Measurements from ENCODE around the gene RNGTT.
"Not testable (repeated sequence)": the region's sequence is repeated elsewhere in the genome, so short reads cannot be mapped to it uniquely, and the experiment has no call there.

RNGTT gene

DNA sequence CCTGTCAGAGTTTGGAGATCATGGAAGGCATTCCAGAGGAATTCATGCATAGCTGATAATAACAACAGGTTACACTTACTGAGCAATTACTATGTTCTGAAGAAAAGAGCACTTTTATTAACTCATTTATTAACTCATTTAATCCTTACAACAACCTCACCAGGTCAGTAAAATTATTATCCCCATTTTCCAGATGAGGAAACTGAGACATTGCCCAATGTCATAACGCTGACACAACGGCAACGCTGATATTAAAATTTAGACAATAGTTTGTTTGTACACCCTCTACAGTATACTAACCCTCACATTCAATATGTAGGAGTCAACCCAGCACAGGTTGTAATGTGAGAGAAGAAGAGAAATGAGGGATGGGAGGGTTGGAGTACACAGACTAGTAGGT, 105.0 kb downstream of the RNGTT start:
- DNase-seq: no peak

DNA sequence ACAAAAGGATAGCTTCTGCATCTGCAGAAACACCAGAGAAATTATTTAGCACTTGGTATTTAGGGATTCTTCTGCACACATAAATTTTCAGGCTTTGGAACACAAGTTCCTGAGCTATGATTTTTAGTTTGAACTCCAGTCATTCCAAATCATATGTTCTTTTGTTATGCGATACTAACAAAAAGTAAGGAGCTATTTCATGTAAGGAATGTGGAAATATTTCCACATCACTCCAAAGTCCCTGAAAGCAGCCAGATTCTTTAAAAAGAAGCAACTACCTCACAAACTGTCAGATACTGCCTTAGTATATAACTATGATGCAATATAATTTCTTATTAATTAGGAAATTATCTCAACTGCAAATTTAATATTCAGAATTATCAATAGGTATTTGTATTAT, 106.9 kb downstream of the RNGTT start:
- DNase-seq: no peak

DNA sequence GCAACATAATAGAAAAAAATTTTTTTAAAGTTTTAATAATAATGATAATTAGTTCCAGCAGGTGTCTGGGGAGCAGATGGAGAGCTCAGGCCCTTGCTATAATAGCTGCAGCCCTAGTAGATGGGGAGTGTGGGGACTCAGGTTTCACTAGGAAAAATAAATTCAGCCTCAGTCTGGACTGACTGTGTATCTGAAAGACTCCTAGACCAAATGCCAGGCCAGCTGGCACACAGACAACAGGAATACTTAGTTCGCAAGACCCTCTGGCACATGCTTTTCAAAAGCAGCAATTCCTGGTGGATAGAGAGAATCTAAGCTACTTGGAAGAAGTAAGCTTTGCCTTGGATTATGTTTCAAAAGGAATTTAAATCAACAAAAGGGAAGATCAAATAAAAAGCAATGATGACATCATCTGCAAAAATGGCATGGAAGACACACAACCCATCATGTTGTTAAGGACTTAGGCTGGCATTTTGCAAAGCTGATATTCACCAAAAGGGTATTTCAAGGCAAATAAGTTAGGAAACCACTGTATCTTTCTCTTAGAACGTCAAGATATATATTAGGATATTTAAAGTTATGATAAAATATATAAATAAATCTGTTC, 107.8 kb downstream of the RNGTT start:
- no peak for DNase-seq

DNA sequence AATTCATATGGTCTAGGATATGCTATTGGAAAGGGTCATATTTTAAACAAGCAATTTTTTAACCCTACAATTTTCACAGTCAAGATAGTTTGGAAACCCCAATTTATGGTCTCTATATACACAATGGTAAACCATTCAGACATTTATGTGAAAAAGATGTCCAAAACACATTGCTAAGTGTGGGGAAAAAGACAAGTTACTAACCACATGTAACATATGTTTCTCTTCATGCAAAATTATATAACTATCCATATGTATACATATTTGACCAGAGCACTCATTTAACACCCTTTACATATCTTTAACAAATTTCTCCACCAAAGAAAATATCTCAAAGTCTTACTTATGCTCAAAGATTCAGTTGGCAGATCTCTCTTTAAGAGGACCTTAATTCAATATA, 110.6 kb downstream of the RNGTT start:
- DNase-seq: no peak

DNA sequence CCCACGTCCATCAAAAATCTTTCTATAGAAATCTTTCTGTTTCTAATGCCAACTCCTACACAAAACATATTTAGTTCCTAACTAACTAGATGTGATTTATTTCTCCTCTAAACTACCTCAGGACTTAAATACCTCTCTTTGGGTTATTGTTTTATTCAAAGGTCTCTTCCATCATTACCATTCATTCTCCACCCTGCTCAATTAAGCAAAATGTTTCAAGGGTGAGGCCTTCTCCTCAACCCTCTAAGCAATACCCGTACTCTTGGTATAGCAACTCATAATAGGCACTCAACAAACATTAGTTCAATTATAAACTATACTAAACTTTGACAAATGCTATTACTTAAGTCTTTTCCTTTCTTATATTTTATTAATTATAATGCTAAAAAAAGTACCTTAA, 111.4 kb downstream of the RNGTT start:
- no peak for DNase-seq

DNA sequence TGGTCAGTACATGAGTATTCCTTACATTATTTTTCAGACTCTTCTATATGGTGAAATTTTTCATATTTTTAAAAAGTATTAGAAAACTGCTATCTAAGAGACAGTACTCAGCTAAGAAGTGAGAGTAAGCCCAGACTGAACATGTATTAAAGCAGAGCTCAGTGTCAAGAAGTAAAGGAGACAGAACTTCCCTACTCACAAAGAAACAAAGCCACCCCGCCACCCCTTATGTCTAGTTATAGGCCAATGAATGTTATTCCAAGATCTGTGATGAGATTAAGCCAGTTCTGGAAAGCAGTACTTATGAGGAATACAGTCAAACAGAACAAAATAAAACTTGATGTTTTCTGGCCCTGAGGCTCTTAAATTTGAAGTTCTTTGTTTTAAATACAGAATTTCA, 114.5 kb downstream of the RNGTT start:
- DNase-seq: no peak

DNA sequence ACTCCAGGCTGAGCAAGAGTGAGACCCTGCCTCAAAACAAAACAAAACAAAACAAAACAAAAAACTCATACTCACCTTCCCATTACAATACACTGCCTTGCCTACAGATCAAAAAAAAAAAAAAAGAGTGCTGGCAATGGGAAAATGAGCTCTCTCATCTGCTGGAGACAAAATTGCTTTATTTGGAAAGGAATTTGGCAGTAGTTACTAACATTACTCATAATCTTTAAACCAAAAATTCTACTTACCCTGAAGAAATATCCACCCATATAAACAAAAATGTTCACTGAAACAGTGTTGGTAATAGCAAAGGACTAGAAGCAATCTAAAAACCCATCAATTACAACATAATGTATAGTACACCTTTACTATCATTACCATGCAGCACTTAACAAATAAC, 120.4 kb downstream of the RNGTT start:
- no peak for DNase-seq

DNA sequence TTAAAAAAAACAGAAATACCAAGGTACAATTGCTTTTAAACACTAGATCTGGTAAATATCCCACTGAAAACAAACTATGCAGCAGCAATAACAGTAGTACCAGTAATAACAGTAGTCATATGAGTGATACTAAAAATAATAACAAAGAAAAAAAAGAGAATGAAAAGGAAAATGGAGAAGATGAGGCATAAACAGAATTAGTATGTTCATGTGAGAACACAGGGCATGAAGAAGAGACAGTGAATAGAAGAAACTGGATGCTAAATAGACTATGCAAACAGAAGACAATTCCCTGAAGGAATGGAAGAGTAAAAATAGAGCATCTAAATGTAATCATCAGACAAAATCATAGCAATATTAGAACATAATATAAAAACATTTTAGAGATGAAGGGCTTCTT, 121.1 kb downstream of the RNGTT start:
- no peak for DNase-seq

DNA sequence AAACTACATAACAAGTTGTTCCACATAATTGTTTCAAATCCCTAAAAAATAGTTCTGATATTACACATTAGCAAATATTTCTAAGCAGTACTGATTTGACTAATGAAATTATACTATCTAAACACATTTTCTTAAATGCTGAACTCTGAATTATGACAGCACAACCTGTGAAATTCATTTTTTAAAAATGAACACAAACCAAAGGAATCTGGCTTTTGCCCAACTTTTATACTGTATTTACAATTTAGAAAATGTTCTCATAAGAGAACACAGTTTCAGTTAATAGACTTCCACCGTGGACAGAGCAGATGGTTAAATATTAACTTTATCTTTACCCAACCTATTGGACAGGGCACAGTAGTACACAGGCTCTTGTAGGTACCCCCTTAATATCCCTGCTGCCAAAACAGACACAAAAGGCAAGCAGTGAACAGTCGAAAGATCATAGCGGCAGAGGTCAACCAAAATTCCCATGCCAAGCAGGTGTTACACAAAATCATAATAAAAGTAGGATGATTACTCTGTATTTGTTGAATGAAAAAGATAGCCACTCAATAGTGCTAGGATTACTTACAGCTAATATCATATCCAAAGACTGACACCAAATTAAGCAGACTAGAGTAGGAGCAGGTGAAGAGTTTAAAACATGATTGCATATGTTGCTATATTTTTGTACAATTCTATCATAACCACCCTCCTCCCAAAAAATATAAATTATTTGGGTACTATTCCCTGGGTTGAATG, 122.5 kb downstream of the RNGTT start:
- no peak for DNase-seq

DNA sequence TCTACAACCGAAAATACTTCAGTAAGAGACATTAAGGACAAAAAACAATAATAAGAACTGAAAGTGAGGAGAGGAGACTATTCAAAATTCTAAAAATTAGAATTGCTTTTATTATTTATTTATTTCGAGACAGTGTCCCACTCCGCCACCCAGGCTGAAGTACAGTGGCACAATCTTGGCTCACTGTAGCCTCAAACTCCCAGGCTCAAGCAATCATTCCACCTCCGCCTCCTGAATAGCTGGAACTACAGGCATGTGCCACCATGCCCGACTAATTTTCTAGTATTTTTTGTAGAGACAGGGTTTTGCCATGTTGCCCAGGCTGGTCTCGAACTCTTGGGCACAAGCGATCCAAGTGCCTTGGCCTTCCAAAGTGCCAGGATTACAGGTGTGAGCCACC, 123.1 kb downstream of the RNGTT start:
- DNase-seq: no peak

DNA sequence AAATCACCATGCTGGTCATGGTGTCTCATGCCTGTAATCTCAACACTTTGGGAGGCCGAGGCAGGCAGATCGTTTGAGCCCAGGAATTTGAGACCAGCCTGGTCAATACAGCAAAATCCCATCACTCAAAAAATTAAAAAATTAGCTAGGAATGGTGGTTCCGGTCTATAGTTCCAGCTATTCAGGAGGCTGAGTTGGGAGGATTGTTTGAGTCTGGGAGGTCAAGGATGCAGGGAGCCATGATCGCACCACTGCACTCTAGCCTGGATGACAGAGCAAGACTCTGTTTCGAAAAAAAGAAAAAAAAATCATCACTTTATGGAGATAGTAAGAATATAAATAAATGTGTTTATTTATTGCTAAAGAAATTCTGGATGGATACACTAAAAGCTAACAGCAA, 124.1 kb downstream of the RNGTT start:
- no peak for DNase-seq

DNA sequence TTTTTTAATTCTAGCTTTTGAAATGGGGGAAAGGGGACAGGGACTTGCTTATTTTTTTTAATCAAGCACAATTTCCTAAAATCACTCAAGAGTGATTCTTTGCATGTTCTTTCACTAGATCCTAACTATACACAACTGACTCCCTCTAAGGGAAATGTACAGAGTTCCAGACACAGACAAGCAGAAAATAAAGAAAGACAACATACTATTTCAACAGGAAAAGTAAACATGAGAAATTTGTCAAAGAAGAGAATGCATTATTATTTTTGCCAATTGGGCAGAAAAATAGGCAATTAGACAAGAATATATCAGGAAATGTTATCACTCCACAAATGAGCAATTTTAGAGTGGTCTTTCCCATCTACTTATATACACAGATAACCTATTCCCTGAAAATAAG, 128.2 kb downstream of the RNGTT start:
- no peak for DNase-seq

DNA sequence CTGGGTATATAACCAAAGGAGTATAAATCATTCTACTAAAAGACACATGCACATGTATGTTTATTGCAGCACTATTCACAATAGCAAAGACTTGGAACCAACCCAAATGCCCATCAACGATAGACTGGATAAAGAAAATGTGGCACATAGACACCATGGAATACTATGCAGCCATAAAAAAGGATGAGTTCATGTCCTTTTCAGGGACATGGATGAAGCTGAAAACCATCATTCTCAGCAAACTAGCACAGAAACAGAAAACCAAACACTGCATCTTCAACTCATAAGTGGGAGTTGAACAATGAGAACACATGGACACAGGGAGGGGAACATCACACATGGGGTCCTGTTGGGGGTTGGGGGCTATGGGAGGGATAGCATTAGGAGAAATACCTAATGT, 130.3 kb downstream of the RNGTT start:
- DNase-seq: not testable (repeated sequence)

DNA sequence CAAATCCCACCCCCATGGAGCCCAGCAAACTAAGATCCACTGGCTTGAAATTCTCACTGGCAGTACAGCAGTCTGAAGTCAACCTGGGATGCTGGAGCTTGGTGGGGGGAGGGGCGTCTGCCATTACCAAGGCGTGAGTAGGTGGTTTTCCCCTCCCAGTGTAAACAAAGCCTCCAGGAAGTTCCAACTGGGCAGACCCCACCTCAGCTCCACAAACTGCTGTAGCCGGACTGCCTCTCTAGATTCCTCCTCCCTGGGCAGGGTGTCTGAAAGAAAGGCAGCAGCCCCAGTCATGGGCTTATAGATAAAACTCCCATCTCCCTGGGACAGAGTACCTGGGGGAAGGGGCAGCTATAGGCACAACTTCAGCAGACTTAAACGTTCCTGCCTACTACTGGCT, 135.8 kb downstream of the RNGTT start:
- DNase-seq: not testable (repeated sequence)

DNA sequence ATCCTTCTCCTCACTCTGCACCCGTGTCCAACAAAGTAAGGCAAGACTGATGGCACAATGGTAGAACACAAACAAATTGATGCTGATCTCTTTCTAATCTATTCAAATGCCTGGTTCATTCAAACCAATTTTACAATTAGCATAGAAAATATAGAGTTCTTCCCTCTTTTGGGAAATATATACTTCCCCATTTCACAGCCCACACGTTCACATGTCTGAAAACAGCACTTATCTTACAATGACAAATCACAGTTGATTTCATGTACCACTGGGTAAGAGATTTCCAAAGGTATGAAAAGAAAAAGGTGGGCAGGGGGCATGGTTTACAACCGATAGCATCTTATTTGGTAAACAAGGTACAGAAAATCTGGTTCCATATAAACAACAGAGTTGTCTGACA, 137.6 kb downstream of the RNGTT start:
- no peak for DNase-seq

DNA sequence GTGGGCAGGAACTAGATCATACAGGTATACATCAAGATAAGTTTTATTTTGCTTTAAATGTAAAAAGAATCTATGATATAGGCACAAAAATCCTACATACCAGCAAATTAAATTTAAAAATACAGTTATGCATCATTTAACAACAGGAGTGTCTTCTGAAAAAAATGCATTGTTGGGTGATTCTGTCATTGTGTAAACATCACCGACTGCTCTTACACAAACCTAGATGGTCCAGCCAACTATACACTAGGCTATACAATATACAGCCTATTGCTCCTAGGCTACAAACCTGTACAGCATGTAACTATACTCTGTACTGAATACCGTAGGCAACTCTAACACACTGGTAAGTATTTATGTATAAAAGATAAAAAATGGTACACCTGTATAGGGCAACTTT, 139.4 kb downstream of the RNGTT start:
- no peak for DNase-seq

DNA sequence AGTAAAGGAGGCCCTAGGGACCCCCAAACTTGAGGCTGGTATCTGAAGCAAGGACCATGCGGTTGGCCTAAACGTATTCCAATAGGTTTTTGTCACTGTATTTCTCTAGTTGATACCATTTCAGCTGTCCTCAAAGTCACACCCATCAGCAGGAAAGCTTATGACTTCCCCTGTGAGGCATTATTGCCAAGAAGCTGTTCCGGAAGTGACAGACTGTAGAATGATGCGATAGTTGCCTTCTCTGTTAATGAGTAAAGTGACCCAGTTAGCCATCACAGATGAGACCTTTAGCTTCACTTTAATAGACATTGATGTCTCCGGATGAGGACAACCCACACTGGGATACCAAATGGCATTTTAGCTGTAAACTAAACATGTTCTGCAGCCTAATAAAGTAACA, 147.9 kb downstream of the RNGTT start:
- DNase-seq: no peak

DNA sequence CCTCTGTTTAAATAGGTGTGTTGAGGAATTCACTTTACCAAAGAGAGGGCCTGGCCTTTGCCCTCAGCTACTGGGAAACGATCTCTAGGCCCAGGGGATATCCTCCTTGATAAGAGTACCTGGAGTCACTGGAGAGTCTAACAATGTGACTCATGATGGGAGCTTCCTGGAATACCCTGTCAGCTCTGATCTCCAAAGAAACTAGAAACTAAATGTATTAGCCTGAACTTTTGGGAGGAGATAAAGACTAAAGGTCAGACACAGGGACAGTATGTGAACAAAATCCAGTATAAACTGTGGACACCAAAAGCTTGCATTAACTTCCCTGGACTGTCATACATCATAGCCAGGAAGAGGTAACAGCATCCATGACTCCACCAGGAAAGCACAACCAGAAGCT, 148.5 kb downstream of the RNGTT start:
- no peak for DNase-seq

DNA sequence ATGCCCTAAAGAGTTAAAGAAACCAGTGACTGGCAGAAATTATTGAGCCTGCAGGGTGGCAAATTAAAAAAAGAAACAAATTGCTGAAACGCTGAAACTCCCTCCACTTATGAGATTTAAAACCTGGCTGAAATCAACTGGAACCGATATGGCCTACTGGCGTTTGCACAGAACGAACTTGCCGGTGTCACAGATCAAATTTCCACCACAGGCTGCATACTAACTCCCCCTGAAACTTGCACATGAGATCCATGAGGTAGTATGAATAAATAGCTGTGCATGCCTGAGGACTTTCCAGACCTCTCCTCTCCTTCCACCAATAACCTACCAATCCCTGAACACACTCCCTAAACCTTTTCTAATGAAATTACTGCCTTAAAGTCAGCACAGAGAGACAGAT, 150.4 kb downstream of the RNGTT start:
- no peak for DNase-seq

DNA sequence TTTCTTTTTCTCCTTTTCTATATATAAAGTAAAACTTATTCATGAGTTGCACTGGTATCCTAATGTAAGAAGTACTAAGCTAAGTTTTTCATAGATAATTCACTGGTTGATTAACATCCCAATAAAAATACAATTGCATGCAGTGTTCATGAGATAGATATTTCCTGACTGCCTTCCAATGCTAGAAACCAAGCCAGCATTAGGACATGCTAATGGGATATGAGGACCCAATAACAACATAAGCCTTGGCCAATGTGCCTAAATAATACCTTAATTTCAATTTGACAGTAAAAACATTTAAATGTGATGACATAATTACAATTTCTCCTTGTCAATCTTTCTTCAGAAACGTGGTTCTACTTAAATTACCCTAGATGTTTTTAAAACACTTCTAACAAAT, 152.7 kb downstream of the RNGTT start:
- no peak for DNase-seq

DNA sequence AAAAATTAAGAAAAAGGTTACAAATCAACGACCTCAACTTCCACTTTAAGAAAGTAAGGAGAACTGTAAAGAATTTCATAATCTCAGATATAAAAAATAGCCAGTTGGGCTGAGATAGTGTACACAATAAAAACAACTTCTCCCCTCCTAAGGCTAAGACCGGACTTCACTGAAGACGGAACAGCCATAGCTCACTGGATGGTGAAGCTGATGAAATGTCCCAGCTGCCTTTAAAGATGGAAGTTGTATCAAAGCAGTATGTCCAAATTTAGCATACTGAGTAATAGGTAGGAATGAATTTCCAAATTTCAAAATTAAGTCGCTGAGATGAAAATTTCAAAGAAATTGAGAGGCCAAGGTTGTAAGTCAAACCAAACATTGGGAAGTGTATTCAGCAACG, 153.3 kb downstream of the RNGTT start:
- no peak for DNase-seq

DNA sequence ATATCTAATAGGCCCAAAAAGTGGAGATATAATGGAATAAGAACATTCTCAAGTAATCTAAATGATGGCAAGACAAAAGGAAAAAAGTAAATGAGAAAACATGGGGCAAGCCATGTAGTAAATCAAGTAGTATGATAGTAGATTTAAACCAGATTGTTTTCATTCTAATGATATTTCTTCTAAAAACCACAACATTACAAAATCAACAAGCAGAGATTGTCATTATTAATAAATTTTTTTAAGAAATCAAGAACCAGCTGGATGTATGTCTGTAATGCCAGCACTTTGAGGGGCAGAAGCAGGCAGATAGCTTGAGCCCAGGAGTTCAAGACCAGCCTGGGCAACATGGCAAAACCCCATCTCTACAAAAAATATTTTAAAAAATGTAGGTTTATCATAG, 155.0 kb downstream of the RNGTT start:
- DNase-seq: no peak

DNA sequence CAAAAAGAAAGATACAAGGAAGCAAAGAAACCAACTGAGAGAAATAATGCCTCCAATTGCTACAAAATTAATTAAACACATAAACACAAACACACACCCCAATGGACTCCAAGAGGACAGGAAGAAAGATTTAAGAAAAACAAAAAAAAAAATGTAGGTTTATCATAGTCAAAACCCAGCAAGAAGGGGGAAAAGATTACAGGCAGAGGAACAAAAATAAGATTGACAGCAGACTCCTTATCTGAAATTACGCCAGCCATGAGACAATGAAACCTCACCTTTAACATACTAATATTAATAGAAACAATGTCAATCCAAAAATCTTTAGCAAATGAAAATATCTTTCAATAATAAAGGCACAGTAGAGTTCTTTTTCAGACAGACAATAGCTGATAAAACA, 155.8 kb downstream of the RNGTT start:
- no peak for DNase-seq

DNA sequence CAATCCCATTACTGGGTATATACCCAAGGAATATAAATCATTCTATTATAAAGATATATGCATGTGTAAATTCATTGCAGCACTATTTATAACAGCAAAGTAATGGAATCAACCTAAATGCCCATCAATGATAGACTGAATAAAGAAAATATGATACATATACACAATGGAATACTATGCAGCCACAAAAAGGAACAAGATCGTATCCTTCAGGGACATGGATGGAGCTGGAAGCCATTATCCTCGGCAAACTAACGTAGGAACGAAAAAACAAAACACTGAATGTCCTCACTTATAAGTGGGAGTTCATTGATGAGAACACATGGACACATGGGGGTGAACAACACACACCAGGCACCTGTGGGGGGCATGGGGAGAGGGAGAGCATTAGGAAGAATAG, 156.7 kb downstream of the RNGTT start:
- no peak for DNase-seq

DNA sequence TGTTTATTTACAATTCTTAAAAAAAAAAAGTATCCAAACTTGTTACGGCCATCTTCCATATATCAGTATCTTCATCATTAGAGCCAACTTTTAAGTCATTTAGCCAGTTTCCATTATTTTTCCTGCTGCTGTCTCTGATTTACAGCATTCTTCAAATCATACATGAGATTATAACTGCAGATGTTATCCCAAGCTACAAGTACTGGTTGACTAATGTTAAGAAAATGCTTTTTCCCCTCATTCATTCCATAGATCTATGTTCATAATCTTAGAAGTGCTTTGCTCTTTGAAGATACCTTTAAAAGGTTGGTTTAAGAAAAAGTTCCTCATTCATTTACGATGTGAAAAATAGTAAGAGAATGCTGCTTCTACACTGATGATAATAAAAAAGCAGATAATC, 158.7 kb downstream of the RNGTT start:
- DNase-seq: no peak

All from hippocampal formation (tissue), 2 donors.